ENCODE data around the gene ANGPTL7. TPM values are rescaled to one million over a fixed set of nuclear protein-coding genes. Genes with fewer than 3 reads are reported as not detected.
"Not testable (repeated sequence)": the region's sequence is repeated elsewhere in the genome, so short reads cannot be mapped to it uniquely, and the experiment has no call there.

ANGPTL7 gene
- total RNA-seq, 6 experiments from 2014 or later = not detected

- Histone ChIP-seq H3K4me3 (no peak overlapping the region), H3K4me1 (no peaks in the 10 kb centered on the region), H3K27me3 (no peaks in the 10 kb centered on the region), H3K27ac (no peak overlapping the region), H3K9me3 (no peaks in the 10 kb centered on the region), H3K36me3 (no peaks in the 10 kb centered on the region)
- ATAC-seq = no peak
- 80% methylated on average over 1 of the region's 11 CpGs for WGBS (ENCODE audit: insufficient coverage, low coverage, low lambda C conversion rate, missing lambda C conversion rate)
- DNase-seq = no peak
- intact Hi-C loops (cut with DNase I) = no loop called here
- TF ChIP-seq, protein P1, sequence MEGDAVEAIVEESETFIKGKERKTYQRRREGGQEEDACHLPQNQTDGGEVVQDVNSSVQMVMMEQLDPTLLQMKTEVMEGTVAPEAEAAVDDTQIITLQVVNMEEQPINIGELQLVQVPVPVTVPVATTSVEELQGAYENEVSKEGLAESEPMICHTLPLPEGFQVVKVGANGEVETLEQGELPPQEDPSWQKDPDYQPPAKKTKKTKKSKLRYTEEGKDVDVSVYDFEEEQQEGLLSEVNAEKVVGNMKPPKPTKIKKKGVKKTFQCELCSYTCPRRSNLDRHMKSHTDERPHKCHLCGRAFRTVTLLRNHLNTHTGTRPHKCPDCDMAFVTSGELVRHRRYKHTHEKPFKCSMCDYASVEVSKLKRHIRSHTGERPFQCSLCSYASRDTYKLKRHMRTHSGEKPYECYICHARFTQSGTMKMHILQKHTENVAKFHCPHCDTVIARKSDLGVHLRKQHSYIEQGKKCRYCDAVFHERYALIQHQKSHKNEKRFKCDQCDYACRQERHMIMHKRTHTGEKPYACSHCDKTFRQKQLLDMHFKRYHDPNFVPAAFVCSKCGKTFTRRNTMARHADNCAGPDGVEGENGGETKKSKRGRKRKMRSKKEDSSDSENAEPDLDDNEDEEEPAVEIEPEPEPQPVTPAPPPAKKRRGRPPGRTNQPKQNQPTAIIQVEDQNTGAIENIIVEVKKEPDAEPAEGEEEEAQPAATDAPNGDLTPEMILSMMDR (IDR thresholded peaks at IDR 0.05) = no peak
- no peak for TF ChIP-seq POLR2A (IDR thresholded peaks at IDR 0.05)
Measured at GRCh38 chr1:11176081-11176706, 13.0 kb upstream of the ANGPTL7 start.

- H3K27me3 ChIP-seq = no peaks in the 10 kb centered on the region
- TF ChIP-seq, protein P1 (IDR thresholded peaks at IDR 0.05) = no peak
- TF ChIP-seq POLR2A (IDR thresholded peaks at IDR 0.05) = no peak
- H3K36me3 ChIP-seq = peaks cover 0 to 6% (median 0%) of the 10 kb centered on the region in 4 donors
- H3K4me1 ChIP-seq = no peaks in the 10 kb centered on the region
- intact Hi-C loops (cut with DNase I) = no loop called here
- ATAC-seq (no peak), DNase-seq (no peak)
- no peak overlapping the region for H3K27ac ChIP-seq
- no peaks in the 10 kb centered on the region for H3K9me3 ChIP-seq
- WGBS (ENCODE audit: insufficient coverage, low coverage, low lambda C conversion rate, missing lambda C conversion rate) = 94% methylated on average over 3 of the region's 7 CpGs
- H3K4me3 ChIP-seq = no peak overlapping the region
Measured at GRCh38 chr1:11178021-11179015, 10.8 kb upstream of the ANGPTL7 start.

- Histone ChIP-seq H3K9me3 (no peaks in the 10 kb centered on the region), H3K27me3 (no peaks in the 10 kb centered on the region), H3K4me1 (no peaks in the 10 kb centered on the region), H3K36me3 (peaks cover 0 to 6% (median 0%) of the 10 kb centered on the region in 4 donors), H3K4me3 (no peak overlapping the region), H3K27ac (no peak overlapping the region)
- DNase-seq (no peak), ATAC-seq (no peak)
- intact Hi-C loops (cut with DNase I) = no loop called here
- TF ChIP-seq, protein P1 (IDR thresholded peaks at IDR 0.05) = no peak
- no peak for TF ChIP-seq POLR2A (IDR thresholded peaks at IDR 0.05)
Measured at GRCh38 chr1:11179125-11179524, 10.0 kb upstream of the ANGPTL7 start.

DNA sequence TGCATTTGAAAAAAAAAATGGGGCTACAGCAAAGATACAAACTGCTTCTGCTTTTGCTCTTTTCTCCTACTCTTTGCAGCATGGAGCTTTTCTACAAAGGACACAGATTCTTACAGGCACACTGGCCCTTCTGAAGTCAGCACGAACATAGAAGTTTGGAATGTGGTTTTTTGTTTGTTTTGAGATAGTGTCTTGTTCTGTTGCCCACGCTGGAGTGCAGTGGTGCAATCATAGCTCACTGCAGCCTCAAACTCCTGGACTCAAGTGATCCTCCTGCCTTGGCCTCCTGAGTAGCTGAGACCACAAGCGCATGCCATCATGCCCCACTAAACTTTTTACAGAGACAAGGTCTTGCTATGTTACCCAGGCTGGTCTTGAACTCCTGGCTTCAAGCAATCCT is 9.4 kb upstream of the ANGPTL7 start:
- ATAC-seq = peak in 1 of 4 donors; percentile 49
- intact Hi-C loops (cut with DNase I); H3K36me3 ChIP-seq: not testable (repeated sequence)

GRCh38 chr1:11180342-11180744 is 8.8 kb upstream of the ANGPTL7 start:
- H3K4me1 ChIP-seq = peaks cover 0 to 7% (median 0%) of the 10 kb centered on the region in 4 donors
- TF ChIP-seq, protein P1 (IDR thresholded peaks at IDR 0.05) = no peak
- no peak for TF ChIP-seq POLR2A (IDR thresholded peaks at IDR 0.05)
- peaks cover 0 to 6% (median 0%) of the 10 kb centered on the region in 4 donors for H3K36me3 ChIP-seq
- H3K27ac ChIP-seq = no peak overlapping the region
- ATAC-seq = no peak
- H3K9me3 ChIP-seq = no peaks in the 10 kb centered on the region
- no peak for DNase-seq
- H3K27me3 ChIP-seq = no peaks in the 10 kb centered on the region
- no peak overlapping the region for H3K4me3 ChIP-seq
- intact Hi-C loops (cut with DNase I) = no loop called here

More for the DNA sequence above, 9.4 kb upstream of the ANGPTL7 start:
- H3K9me3 ChIP-seq, DNase-seq, H3K27me3 ChIP-seq, H3K4me1 ChIP-seq, H3K27ac ChIP-seq, H3K4me3 ChIP-seq: not testable (repeated sequence)
- WGBS (ENCODE audit: insufficient coverage, low coverage, low lambda C conversion rate, missing lambda C conversion rate) = 33% methylated on average over 3 of the region's 3 CpGs
